Keratinocyte (primary cell): ENCODE data around the gene OPALIN.

Experiments used
- CTCF ChIP-seq, 3 experiments: IDR thresholded peaks in 1 of 3; conservative IDR thresholded peaks in 1 of 3; optimal IDR thresholded peaks in 1 of 3; 2 replicates in 2 of 3; 3 replicates in 1 of 3; pipeline versions ENCODE3 to v1.5.1; 2011; ENCODE audit warnings: low read length in 3 of 3, mild to moderate bottlenecking in 3 of 3, moderate library complexity in 2 of 3, control low read depth in 1 of 3, inconsistent platforms in 1 of 3; ENCODE audit not compliant: insufficient read depth in 2 of 3; ENCODE audit errors: extremely low read depth in 1 of 3
- EZH2 ChIP-seq: IDR thresholded peaks from one replicate; pipeline ENCODE4 v1.6.1; 2012; ENCODE audit warnings: inconsistent platforms, mild to moderate bottlenecking, low read length, moderate library complexity

DNA sequence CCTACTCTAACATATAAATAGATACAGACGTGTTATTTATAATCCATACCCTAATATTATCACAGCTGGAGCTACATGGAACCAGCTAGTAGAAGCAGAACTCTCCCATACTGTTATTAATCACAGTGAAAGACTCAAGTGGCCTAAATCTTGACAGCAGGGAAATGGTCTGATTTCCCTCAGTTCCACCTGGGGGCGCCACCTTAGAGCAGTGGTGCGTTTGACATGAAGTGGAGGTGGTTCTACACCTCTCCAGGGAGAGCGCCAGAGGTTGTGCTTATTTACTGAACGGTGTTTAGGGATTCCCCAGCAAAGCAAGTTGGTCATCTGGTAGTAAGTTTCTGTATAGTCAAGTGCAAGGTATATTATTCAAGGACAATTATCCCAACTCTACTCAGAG is 37.0 kb downstream of the OPALIN start:
- peak in 1 of 3 experiments; percentile 13 for TF ChIP-seq CTCF (optimal IDR thresholded peaks at IDR 0.05 in 1 of 3, IDR thresholded peaks at IDR 0.05 in 1 of 3, conservative IDR thresholded peaks at IDR 0.05 in 1 of 3; ENCODE audit: extremely low read depth in 1 of 3, insufficient read depth in 2 of 3, low read length in 3 of 3)
- TF ChIP-seq EZH2, result no peak
